ENCODE measurements around the gene INAFM1.

Gene INAFM1

DNA sequence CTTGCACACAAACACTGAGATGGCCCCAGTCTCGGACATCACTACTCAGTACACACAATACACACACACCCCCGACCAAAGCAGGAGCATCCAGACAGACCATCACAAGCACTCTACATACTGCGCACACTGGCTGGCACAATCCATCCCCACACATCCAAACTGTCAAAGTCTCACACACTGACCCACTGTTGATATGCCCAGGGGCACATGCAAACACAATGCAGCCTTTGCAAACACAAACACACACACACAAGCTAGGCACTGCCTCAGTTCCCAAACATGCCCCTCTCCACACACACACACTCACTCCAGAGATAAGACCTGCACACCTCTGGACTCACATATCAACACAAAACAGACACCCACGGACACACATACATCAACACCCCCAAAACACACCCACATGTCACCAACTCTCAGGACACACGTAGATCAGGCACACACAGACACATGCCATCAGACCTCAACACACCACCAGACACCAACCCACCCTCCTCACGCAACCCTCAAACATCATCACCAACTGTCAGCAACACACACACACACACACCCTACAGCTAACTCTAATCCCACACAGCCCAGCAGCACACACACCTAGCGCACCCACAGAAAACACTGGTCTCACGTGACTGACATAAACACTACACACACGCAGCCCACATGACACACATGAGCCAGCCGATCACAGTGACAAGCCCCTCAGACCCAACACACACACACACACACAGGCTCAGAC lies 45.6 kb upstream of the INAFM1 start:
- DNase-seq (ENCODE audit: low spot score): no peak
- POLR2A ChIA-PET (ENCODE audit: low non-redundant PET): no interaction called here

DNA sequence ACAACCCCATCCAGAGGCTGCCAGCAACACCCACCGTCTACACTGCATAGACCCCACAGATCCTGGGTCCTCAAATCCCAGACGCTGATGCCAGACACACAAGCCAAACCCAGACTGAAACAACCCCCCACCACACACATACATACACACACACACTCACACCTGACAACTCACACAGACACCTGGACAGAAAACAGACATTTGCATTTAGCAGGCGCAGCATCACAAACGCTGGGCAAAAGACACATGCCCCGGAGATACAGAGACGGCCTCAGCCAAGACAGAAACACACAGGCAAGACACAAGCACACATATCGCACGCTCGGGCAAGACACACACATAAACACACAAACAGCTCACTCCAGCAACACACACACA lies 45.0 kb upstream of the INAFM1 start:
- peak overlapping the region; percentile 99 for H3K27ac ChIP-seq
- TF ChIP-seq, protein P1, sequence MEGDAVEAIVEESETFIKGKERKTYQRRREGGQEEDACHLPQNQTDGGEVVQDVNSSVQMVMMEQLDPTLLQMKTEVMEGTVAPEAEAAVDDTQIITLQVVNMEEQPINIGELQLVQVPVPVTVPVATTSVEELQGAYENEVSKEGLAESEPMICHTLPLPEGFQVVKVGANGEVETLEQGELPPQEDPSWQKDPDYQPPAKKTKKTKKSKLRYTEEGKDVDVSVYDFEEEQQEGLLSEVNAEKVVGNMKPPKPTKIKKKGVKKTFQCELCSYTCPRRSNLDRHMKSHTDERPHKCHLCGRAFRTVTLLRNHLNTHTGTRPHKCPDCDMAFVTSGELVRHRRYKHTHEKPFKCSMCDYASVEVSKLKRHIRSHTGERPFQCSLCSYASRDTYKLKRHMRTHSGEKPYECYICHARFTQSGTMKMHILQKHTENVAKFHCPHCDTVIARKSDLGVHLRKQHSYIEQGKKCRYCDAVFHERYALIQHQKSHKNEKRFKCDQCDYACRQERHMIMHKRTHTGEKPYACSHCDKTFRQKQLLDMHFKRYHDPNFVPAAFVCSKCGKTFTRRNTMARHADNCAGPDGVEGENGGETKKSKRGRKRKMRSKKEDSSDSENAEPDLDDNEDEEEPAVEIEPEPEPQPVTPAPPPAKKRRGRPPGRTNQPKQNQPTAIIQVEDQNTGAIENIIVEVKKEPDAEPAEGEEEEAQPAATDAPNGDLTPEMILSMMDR (conservative IDR thresholded peaks at IDR 0.05; ENCODE audit: low read depth): no peak
- ChIA-PET POLR2A (ENCODE audit: low non-redundant PET) (no interaction called here), CTCF (interaction anchor here (0.6 to 0.7 kb wide), 2 partner anchors 18 to 86 kb away, joined by 3 read pairs; no protein-coding TSS in a partner anchor)
- no peak for DNase-seq (ENCODE audit: low spot score)

More for the DNA sequence above, 45.6 kb upstream of the INAFM1 start:
- CTCF ChIA-PET: interaction anchor here (0.6 to 0.7 kb wide), 2 partner anchors 77 to 86 kb away, joined by 3 read pairs; no protein-coding TSS in a partner anchor
- peak overlapping the region; percentile 99 for H3K27ac ChIP-seq
- TF ChIP-seq, protein P1 (conservative IDR thresholded peaks at IDR 0.05; ENCODE audit: low read depth): no peak

DNA sequence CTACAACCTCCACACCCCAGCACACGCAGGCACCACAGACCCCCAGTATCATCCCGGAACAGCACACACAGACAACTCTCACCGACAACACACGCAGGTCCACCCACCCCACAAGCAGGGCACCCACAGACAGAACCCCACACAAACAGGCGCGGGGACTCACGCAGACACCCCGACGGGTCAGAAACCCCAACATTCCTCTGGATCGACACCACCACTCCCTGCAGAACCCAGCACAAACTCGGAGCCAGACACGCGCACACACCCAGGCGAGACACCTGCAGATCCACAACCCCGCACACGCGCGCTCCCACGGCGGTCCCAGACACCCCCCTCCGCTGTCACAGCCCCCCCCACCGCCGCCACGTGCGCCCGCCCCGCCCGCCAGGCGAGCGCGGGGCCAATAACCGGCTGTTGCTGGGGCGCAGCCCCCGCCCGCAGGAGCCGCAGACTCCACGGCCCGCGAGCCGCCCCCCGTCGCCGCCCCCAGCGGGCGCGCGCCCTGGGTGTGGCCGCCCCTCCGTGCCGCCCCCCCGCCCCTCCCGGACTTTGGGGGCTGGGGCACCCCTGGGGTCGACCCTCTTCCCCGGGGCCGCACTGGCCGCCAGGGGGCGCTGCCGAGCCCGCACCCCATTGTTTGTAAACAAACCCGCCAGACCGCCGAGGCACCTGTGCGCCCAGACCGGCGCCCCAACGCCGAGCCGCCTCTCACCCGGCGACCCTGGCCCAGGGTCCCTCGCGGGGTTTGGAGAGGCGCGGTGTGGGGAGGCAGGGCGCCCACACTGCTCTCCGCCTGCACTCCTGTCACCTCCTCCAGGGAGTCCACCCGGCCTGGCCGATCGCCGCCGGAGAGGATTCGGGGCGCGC lies 44.4 kb upstream of the INAFM1 start:
- peak overlapping the region; percentile 99 for H3K27ac ChIP-seq
- TF ChIP-seq, protein P1 (conservative IDR thresholded peaks at IDR 0.05; ENCODE audit: low read depth): peak; percentile 94
- ChIA-PET POLR2A (ENCODE audit: low non-redundant PET) (no interaction called here), CTCF (interaction anchor here (0.6 to 0.7 kb wide), 2 partner anchors 17 to 85 kb away, joined by 3 read pairs; no protein-coding TSS in a partner anchor)
- DNase-seq (ENCODE audit: low spot score): peak; percentile 47

DNA sequence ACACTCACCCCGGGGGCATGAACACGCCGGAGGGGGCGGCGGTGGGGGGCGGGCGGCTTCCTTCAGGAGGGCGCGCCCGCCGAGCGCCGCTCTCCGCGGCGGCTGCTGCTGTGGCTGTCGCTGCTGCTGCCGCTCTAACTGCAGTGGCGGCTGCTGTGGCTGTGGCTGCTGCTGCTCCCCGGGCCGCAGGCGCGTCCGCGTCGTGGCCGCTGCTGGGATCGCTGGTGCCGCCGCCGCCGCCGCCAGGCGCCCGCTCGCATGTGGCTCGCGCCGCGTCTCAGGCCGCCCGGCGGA lies 43.8 kb upstream of the INAFM1 start, which contains the start of gene BBC3:
Gene BBC3 (minus strand): TSS at position 279 of the 294 bp plus-strand sequence. CDS start 2,768 bp downstream, outside the sequence.
- peak within 1 kb of the TSS; percentile 99 for H3K27ac ChIP-seq
- CTCF ChIA-PET: no interaction called here
- no peak for DNase-seq (ENCODE audit: low spot score)
- TF ChIP-seq, protein P1 (conservative IDR thresholded peaks at IDR 0.05; ENCODE audit: low read depth): no peak
- POLR2A ChIA-PET (ENCODE audit: low non-redundant PET): no interaction called here

DNA sequence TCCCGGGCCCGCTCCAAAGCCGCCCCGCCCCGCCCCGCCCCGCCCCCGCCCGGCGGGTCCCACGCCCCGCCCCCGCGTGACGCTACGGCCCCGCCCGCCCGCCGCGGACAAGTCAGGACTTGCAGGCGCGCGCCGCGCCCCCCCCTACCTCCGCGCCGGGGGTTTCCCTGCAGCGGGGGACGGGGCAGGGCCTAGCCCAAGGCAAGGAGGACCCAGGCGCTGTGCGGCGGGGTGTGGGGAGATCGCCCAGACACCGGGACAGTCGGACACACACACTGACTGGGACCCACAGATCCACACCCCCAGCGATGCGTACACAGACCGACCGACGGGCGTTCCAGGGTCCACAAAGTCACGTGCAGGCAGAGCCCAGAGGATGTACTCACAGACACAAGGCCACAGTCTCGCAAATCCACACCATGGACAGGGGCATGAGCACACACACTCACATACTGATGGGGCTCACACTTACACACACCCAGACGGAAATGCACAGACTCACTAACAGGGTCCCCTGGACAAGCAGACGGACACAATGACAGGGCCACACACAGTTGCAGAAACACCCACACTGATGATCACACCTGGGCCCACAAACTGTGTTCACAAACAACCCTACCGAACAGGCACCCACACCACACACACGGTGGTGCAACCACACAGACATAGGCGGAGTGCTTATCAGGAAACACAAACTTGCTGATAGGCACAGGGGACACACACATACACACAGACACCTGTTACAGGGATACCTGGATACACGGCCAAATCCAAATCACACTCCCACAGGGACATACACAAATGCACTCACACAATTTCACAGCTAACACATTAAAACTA lies 43.2 kb upstream of the INAFM1 start:
- CTCF ChIA-PET: interaction anchor here (1.5 kb wide), 1 partner anchor 20 kb away, joined by 6 read pairs; no protein-coding TSS in a partner anchor
- DNase-seq (ENCODE audit: low spot score): peak; percentile 78
- peak overlapping the region; percentile 99 for H3K27ac ChIP-seq
- TF ChIP-seq, protein P1 (conservative IDR thresholded peaks at IDR 0.05; ENCODE audit: low read depth): no peak
- POLR2A ChIA-PET (ENCODE audit: low non-redundant PET): interaction anchor here (1.2 kb wide), 1 partner anchor 11 kb away, joined by 3 read pairs; no protein-coding TSS in a partner anchor

Measured in RWPE1 (cell line).